Measurements from ENCODE around the gene HOXB5. TPM values are rescaled to one million over a fixed set of nuclear protein-coding genes. Genes with fewer than 3 reads are reported as not detected.

HOXB5 gene
- total RNA-seq, 1 experiment from 2014 or later, result 19.8 TPM

DNA sequence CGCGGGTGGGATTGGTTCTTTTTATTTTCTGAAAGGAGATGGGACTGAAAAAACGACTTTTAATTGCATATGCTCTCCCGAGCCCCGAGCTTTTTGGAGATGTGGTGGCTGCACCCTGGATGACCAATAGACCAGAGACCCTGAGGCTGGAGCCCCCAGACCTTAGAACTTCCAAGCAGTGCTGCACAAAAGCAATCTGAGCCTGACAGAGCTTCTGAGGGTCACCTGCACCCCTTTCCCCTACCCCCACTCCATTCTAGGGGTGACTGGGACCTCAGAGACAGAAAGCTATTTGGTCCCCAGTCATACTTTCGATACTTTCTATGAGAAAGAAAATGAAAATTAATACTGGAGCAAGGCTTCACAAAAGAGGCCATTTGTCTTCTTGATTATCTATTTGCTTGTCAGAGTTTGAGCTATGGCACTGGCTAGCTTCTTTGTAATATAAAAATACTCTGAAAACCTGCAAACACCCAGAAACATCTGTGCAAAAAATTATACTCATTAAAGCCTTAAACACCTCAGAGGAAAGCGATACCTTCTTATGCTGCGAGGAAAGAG, 19.0 kb downstream of the HOXB5 start:
- Histone ChIP-seq H3K4me2 (ENCODE audit: low read length) (no peak overlapping the region), H3K9me3 (ENCODE audit: control insufficient read depth in 1 of 2, insufficient read depth in 1 of 2, low read depth in 1 of 2, low read length in 2 of 2) (no peaks in the 10 kb centered on the region), H3K4me1 (ENCODE audit: control insufficient read depth in 1 of 2, insufficient read depth in 2 of 2, low read length in 2 of 2) (peaks cover 0 to 10% of the 10 kb centered on the region in 2 experiments; a peak in 1 of 4 replicates), H3K27me3 (ENCODE audit: insufficient read depth, low read length) (no peaks in the 10 kb centered on the region), H3K79me2 (ENCODE audit: insufficient read depth, low read length) (peaks cover 82% of the 10 kb centered on the region), H3K4me3 (replicated peaks in 1 of 2; ENCODE audit: low read depth in 1 of 2, low read length in 2 of 2) (no peak overlapping the region), H3K9ac (ENCODE audit: low read length) (no peak overlapping the region), H3K36me3 (ENCODE audit: control insufficient read depth in 1 of 2, insufficient read depth in 2 of 2, low read length in 2 of 2) (no peaks in the 10 kb centered on the region; a peak in 1 of 4 replicates), H2AFZ (ENCODE audit: low read depth, low read length, poor library complexity, severe bottlenecking) (no peak overlapping the region), H3K9me2 (ENCODE audit: insufficient read depth) (no peaks in the 10 kb centered on the region), H3K27ac (ENCODE audit: low read depth, low read length) (no peak overlapping the region), H4K20me1 (ENCODE audit: insufficient read depth) (no peaks in the 10 kb centered on the region)
- BruUV-seq (replicated peaks), result no TSS peak
- ChIA-PET RAD21 (ENCODE audit: low non-redundant PET in 1 of 2, low total read pairs in 2 of 2, uncharacterized antibody in 2 of 2, unreplicated experiment in 2 of 2) (no interaction called here), CTCF (no interaction called here), POLR2A (no interaction called here)
- ATAC-seq (no peak), DNase-seq (ENCODE audit: low read depth, low spot score) (no peak)
- TF ChIP-seq, protein P1, sequence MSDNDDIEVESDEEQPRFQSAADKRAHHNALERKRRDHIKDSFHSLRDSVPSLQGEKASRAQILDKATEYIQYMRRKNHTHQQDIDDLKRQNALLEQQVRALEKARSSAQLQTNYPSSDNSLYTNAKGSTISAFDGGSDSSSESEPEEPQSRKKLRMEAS (IDR thresholded peaks at IDR 0.05), result no peak
- TF ChIP-seq POLR2AphosphoS5 (IDR thresholded peaks at IDR 0.05; ENCODE audit: low read depth, low read length), result 0 out of 2 replicates have a peak, but pooled peaks have one; percentile 17
- no peak for TF ChIP-seq ELF1 (IDR thresholded peaks at IDR 0.05; ENCODE audit: borderline replicate concordance, low read depth)
- intact Hi-C loops (cut with micrococcal nuclease), result no loop called here

GRCh38 chr17:48571826-48572417, 21.7 kb downstream of the HOXB5 start:
- ChIA-PET RAD21 (ENCODE audit: low non-redundant PET in 1 of 2, low total read pairs in 2 of 2, uncharacterized antibody in 2 of 2, unreplicated experiment in 2 of 2) (no interaction called here), POLR2A (no interaction called here), CTCF (no interaction called here)
- no peak for DNase-seq (ENCODE audit: low read depth, low spot score)
- ATAC-seq, result no peak
- Histone ChIP-seq H3K27ac (ENCODE audit: low read depth, low read length) (no peak overlapping the region), H3K9me2 (ENCODE audit: insufficient read depth) (no peaks in the 10 kb centered on the region), H3K27me3 (ENCODE audit: insufficient read depth, low read length) (no peaks in the 10 kb centered on the region), H3K79me2 (ENCODE audit: insufficient read depth, low read length) (peaks cover 80% of the 10 kb centered on the region), H3K9ac (ENCODE audit: low read length) (no peak overlapping the region), H3K4me2 (ENCODE audit: low read length) (no peak overlapping the region), H3K36me3 (ENCODE audit: control insufficient read depth in 1 of 2, insufficient read depth in 2 of 2, low read length in 2 of 2) (no peaks in the 10 kb centered on the region; a peak in 1 of 4 replicates), H3K4me1 (ENCODE audit: control insufficient read depth in 1 of 2, insufficient read depth in 2 of 2, low read length in 2 of 2) (peaks cover 0 to 10% of the 10 kb centered on the region in 2 experiments; a peak in 1 of 4 replicates), H4K20me1 (ENCODE audit: insufficient read depth) (no peaks in the 10 kb centered on the region), H3K4me3 (replicated peaks in 1 of 2; ENCODE audit: low read depth in 1 of 2, low read length in 2 of 2) (no peak overlapping the region), H2AFZ (ENCODE audit: low read depth, low read length, poor library complexity, severe bottlenecking) (no peak overlapping the region), H3K9me3 (ENCODE audit: control insufficient read depth in 1 of 2, insufficient read depth in 1 of 2, low read depth in 1 of 2, low read length in 2 of 2) (no peaks in the 10 kb centered on the region)
- BruUV-seq (replicated peaks), result no TSS peak
- intact Hi-C loops (cut with micrococcal nuclease), result no loop called here
- no peak for TF ChIP-seq POLR2AphosphoS5 (IDR thresholded peaks at IDR 0.05; ENCODE audit: low read depth, low read length)
- no peak for TF ChIP-seq YY1 (IDR thresholded peaks at IDR 0.05; ENCODE audit: extremely low read depth, insufficient replicate concordance, low read depth, low read length)
- TF ChIP-seq CTCF (IDR thresholded peaks at IDR 0.05 in 2 of 3, conservative IDR thresholded peaks at IDR 0.05 in 1 of 3; ENCODE audit: borderline replicate concordance in 1 of 3, insufficient read depth in 1 of 3, low read depth in 2 of 3, low read length in 2 of 3), result no peak
- no peak for TF ChIP-seq ZNF274 (IDR thresholded peaks at IDR 0.05; ENCODE audit: low read depth, low read length)
- TF ChIP-seq ZBTB33 (IDR thresholded peaks at IDR 0.05; ENCODE audit: extremely low read depth, insufficient replicate concordance, low read length), result no peak
- TF ChIP-seq SP1 (IDR thresholded peaks at IDR 0.05; ENCODE audit: low read depth), result no peak
- TF ChIP-seq SIN3A (IDR thresholded peaks at IDR 0.05; ENCODE audit: low read depth), result no peak
- TF ChIP-seq ATF3 (IDR thresholded peaks at IDR 0.05), result no peak

All from HCT116 (cell line).